ENCODE results near the gene ELMOD3.

The ELMOD3 gene

GRCh38 chr2:85429213-85429923 is 74.8 kb downstream of the ELMOD3 start:
- TF ChIP-seq CTCF (conservative IDR thresholded peaks at IDR 0.05; ENCODE audit: low read depth, low read length) = no peak
- no peak overlapping the region for H3K4me3 ChIP-seq (ENCODE audit: low read length)
- no peak for DNase-seq (ENCODE audit: low read depth)

- no peak for TF ChIP-seq CTCF (conservative IDR thresholded peaks at IDR 0.05; ENCODE audit: low read depth, low read length)
- no peak overlapping the region for H3K4me3 ChIP-seq (ENCODE audit: low read length)
- DNase-seq (ENCODE audit: low read depth) = no peak
Measured at GRCh38 chr2:85429924-85430289, 75.3 kb downstream of the ELMOD3 start.

- no peak for TF ChIP-seq CTCF (conservative IDR thresholded peaks at IDR 0.05; ENCODE audit: low read depth, low read length)
- H3K4me3 ChIP-seq (ENCODE audit: low read length) = no peak overlapping the region
- no peak for DNase-seq (ENCODE audit: low read depth)
Measured at GRCh38 chr2:85430752-85431569, 76.4 kb downstream of the ELMOD3 start.

GRCh38 chr2:85431570-85432205 is 77.1 kb downstream of the ELMOD3 start:
- no peak overlapping the region for H3K4me3 ChIP-seq (ENCODE audit: low read length)
- no peak for DNase-seq (ENCODE audit: low read depth)
- TF ChIP-seq CTCF (conservative IDR thresholded peaks at IDR 0.05; ENCODE audit: low read depth, low read length) = no peak

GRCh38 chr2:85433511-85434089 is 79.0 kb downstream of the ELMOD3 start:
- no peak overlapping the region for H3K4me3 ChIP-seq (ENCODE audit: low read length)
- no peak for DNase-seq (ENCODE audit: low read depth)
- no peak for TF ChIP-seq CTCF (conservative IDR thresholded peaks at IDR 0.05; ENCODE audit: low read depth, low read length)

- H3K4me3 ChIP-seq (ENCODE audit: low read length) = no peak overlapping the region
- no peak for DNase-seq (ENCODE audit: low read depth)
- TF ChIP-seq CTCF (conservative IDR thresholded peaks at IDR 0.05; ENCODE audit: low read depth, low read length) = no peak
Measured at GRCh38 chr2:85434696-85435095, 80.1 kb downstream of the ELMOD3 start.

Measured in retinal pigment epithelial cell (primary cell).